Central memory CD4-positive, alpha-beta T cell (primary cell): ENCODE results near the gene PDLIM7.

Experiments used
- DNase-seq: peaks from one replicate; pipeline ENCODE4 v3.0.0; 2022

PDLIM7 gene

GRCh38 chr5:177472460-177473442, 24.7 kb downstream of the PDLIM7 start:
- peak; percentile 24 for DNase-seq

GRCh38 chr5:177471610-177472356, 25.6 kb downstream of the PDLIM7 start:
- DNase-seq, result no peak

GRCh38 chr5:177470759-177471536, 26.5 kb downstream of the PDLIM7 start:
- DNase-seq, result no peak

GRCh38 chr5:177469750-177470525, 27.5 kb downstream of the PDLIM7 start:
- DNase-seq, result no peak

GRCh38 chr5:177468685-177469628, 28.4 kb downstream of the PDLIM7 start:
- DNase-seq, result no peak

- DNase-seq, result no peak
Observed at GRCh38 chr5:177468329-177468684, 29.1 kb downstream of the PDLIM7 start.

- no peak for DNase-seq
Observed at GRCh38 chr5:177467436-177467835, 30.0 kb downstream of the PDLIM7 start.

- DNase-seq, result no peak
Observed at GRCh38 chr5:177466861-177467260, 30.5 kb downstream of the PDLIM7 start.

- DNase-seq, result no peak
Observed at GRCh38 chr5:177465044-177465443, 32.4 kb downstream of the PDLIM7 start.

- no peak for DNase-seq
Observed at GRCh38 chr5:177462021-177462670, 35.3 kb downstream of the PDLIM7 start.

- DNase-seq, result no peak
Observed at GRCh38 chr5:177459819-177460628, 37.4 kb downstream of the PDLIM7 start.

GRCh38 chr5:177459357-177459756, 38.0 kb downstream of the PDLIM7 start:
- DNase-seq, result no peak

GRCh38 chr5:177458912-177459350, 38.5 kb downstream of the PDLIM7 start:
- DNase-seq, result no peak

GRCh38 chr5:177457852-177458681, 39.3 kb downstream of the PDLIM7 start:
- no peak for DNase-seq

GRCh38 chr5:177456976-177457851, 40.2 kb downstream of the PDLIM7 start:
- peak; percentile 54 for DNase-seq

GRCh38 chr5:177456591-177456964, 40.8 kb downstream of the PDLIM7 start:
- no peak for DNase-seq
